Measurements from ENCODE around the gene MVD. TPM values are rescaled to one million over a fixed set of nuclear protein-coding genes. Genes with fewer than 3 reads are reported as not detected.

MVD gene
- total RNA-seq, 1 experiment from 2014 or later = 119 TPM

GRCh38 chr16:88623858-88624257, 39.0 kb downstream of the MVD start:
- H3K4me1 ChIP-seq (ENCODE audit: control insufficient read depth in 1 of 2, insufficient read depth in 2 of 2, low read length in 2 of 2) = no peaks in the 10 kb centered on the region
- H3K4me2 ChIP-seq (ENCODE audit: low read length) = no peak overlapping the region
- RAD21 ChIA-PET (ENCODE audit: low non-redundant PET in 1 of 2, low total read pairs in 2 of 2, uncharacterized antibody in 2 of 2, unreplicated experiment in 2 of 2) = no interaction called here
- POLR2A ChIA-PET = no interaction called here
- no peaks in the 10 kb centered on the region for H3K9me2 ChIP-seq (ENCODE audit: insufficient read depth)
- CTCF ChIA-PET = no interaction called here
- no peak overlapping the region for H2AFZ ChIP-seq (ENCODE audit: low read depth, low read length, poor library complexity, severe bottlenecking)
- H4K20me1 ChIP-seq (ENCODE audit: insufficient read depth) = no peaks in the 10 kb centered on the region
- intact Hi-C loops (cut with micrococcal nuclease) = no loop called here
- ATAC-seq (no peak), DNase-seq (ENCODE audit: low read depth, low spot score) (no peak)
- no peak overlapping the region for H3K9ac ChIP-seq (ENCODE audit: low read length)
- H3K79me2 ChIP-seq (ENCODE audit: insufficient read depth, low read length) = peaks cover 24% of the 10 kb centered on the region
- no peaks in the 10 kb centered on the region for H3K27me3 ChIP-seq (ENCODE audit: insufficient read depth, low read length)
- peaks cover 47 to 64% of the 10 kb centered on the region in 2 experiments; a peak in 3 of 4 replicates for H3K36me3 ChIP-seq (ENCODE audit: control insufficient read depth in 1 of 2, insufficient read depth in 2 of 2, low read length in 2 of 2)
- no peak overlapping the region for H3K27ac ChIP-seq (ENCODE audit: low read depth, low read length)
- TF ChIP-seq SIN3A (IDR thresholded peaks at IDR 0.05; ENCODE audit: low read depth) (no peak), ZFX (IDR thresholded peaks at IDR 0.05) (no peak), REST (IDR thresholded peaks at IDR 0.05; ENCODE audit: low read depth) (no peak), ATF3 (IDR thresholded peaks at IDR 0.05) (no peak), EZH2 (IDR thresholded peaks at IDR 0.05) (no peak), SP1 (IDR thresholded peaks at IDR 0.05; ENCODE audit: low read depth) (no peak), CBX3 (IDR thresholded peaks at IDR 0.05; ENCODE audit: low read depth) (no peak), MAX (IDR thresholded peaks at IDR 0.05) (no peak), JUND (IDR thresholded peaks at IDR 0.05) (no peak), EGR1 (IDR thresholded peaks at IDR 0.05; ENCODE audit: low read depth) (no peak), RAD21 (IDR thresholded peaks at IDR 0.05; ENCODE audit: low read depth) (no peak), ZNF274 (IDR thresholded peaks at IDR 0.05; ENCODE audit: low read depth, low read length) (no peak), ELF1 (IDR thresholded peaks at IDR 0.05; ENCODE audit: borderline replicate concordance, low read depth) (no peak), EZH2phosphoT487 (IDR thresholded peaks at IDR 0.05; ENCODE audit: borderline replicate concordance) (no peak), ZBTB33 (IDR thresholded peaks at IDR 0.05; ENCODE audit: extremely low read depth, insufficient replicate concordance, low read length) (no peak), POLR2A (IDR thresholded peaks at IDR 0.05; ENCODE audit: borderline replicate concordance, extremely low read depth, insufficient read depth, insufficient read length) (no peak)
- no peaks in the 10 kb centered on the region for H3K9me3 ChIP-seq (ENCODE audit: control insufficient read depth in 1 of 2, insufficient read depth in 1 of 2, low read depth in 1 of 2, low read length in 2 of 2)
- H3K4me3 ChIP-seq (replicated peaks in 1 of 2; ENCODE audit: low read depth in 1 of 2, low read length in 2 of 2) = no peak overlapping the region
- no TSS peak for BruUV-seq (replicated peaks)
